ENCODE results near the gene ZFYVE21. TPM values are rescaled to one million over a fixed set of nuclear protein-coding genes. Genes with fewer than 3 reads are reported as not detected.

ZFYVE21 gene
- polyA plus RNA-seq (2013), result 49.1 and 50.0 TPM in 2 replicates

GRCh38 chr14:103715052-103716000 lies at the start of gene ZFYVE21, which contains the start of gene XRCC3:
Gene ZFYVE21, plus strand, starts transcription at chr14:103715810. Its CDS starts 32 bp downstream, at chr14:103715842.
Gene XRCC3, minus strand, starts transcription at chr14:103715451. Its CDS starts 4,364 bp downstream, at chr14:103711087.
- peaks cover 7 to 18% of the 10 kb centered on the region in 2 experiments for H3K4me1 ChIP-seq (ENCODE audit: control insufficient read depth in 1 of 2, insufficient read depth in 2 of 2, low read length in 2 of 2)
- H3K14ac ChIP-seq (ENCODE audit: low read length), result peak within 1 kb of the TSS; percentile 85
- no peak within 1 kb of the TSS for H2BK12ac ChIP-seq (ENCODE audit: low read length)
- WGBS (ENCODE audit: extremely low coverage, insufficient coverage, insufficient read length), result no CpG with 5 or more reads among the region's 121 CpGs
- peak; percentile 100 for DNase-seq
- peak within 1 kb of the TSS; percentile 80 for H3K9ac ChIP-seq (ENCODE audit: low read length)
- peaks cover 5% of the 10 kb centered on the region for H3K79me1 ChIP-seq (ENCODE audit: low read length)
- no peak within 1 kb of the TSS for H3K23ac ChIP-seq (ENCODE audit: low read length)
- peak within 1 kb of the TSS; percentile 92 for H3K4me2 ChIP-seq (ENCODE audit: low read length)
- H3K4ac ChIP-seq (ENCODE audit: low read depth, low read length), result peak within 1 kb of the TSS; percentile 73
- peak within 1 kb of the TSS; percentile 84 for H2AFZ ChIP-seq (ENCODE audit: insufficient read depth, low read length, poor library complexity)
- peaks cover 5 to 7% of the 10 kb centered on the region in 2 experiments for H3K36me3 ChIP-seq (ENCODE audit: control insufficient read depth in 1 of 2, insufficient read depth in 2 of 2, low read length in 2 of 2)
- peak within 1 kb of the TSS; percentile 67 for H2BK5ac ChIP-seq (ENCODE audit: low read depth, low read length, poor library complexity)
- no peaks in the 10 kb centered on the region for H3K9me3 ChIP-seq (ENCODE audit: insufficient read depth, low read depth, low read length)
- H4K8ac ChIP-seq (ENCODE audit: low read depth, low read length), result peak within 1 kb of the TSS; percentile 83
- peak within 1 kb of the TSS; percentile 15 for H3K27ac ChIP-seq (ENCODE audit: low read depth, low read length)
- H4K12ac ChIP-seq (ENCODE audit: low read depth, low read length), result peak within 1 kb of the TSS; percentile 87
- H3K4me3 ChIP-seq (ENCODE audit: low read depth, low read length), result peak within 1 kb of the TSS; percentile 97
- peak within 1 kb of the TSS; percentile 85 for H4K91ac ChIP-seq (ENCODE audit: low read depth, low read length)
- H2BK120ac ChIP-seq (ENCODE audit: insufficient read depth, low read length, poor library complexity), result peak within 1 kb of the TSS; percentile 75
- peak within 1 kb of the TSS; percentile 65 for H2AK5ac ChIP-seq (ENCODE audit: low read length)
- peaks cover 14% of the 10 kb centered on the region for H3K79me2 ChIP-seq (ENCODE audit: control insufficient read depth, insufficient read depth, low read length, poor library complexity)
- H3K18ac ChIP-seq (ENCODE audit: low read length), result peak within 1 kb of the TSS; percentile 78
- H3K27me3 ChIP-seq (ENCODE audit: insufficient read depth, low read length), result no peaks in the 10 kb centered on the region

- no peak for DNase-seq
- H3K4me1 ChIP-seq (ENCODE audit: control insufficient read depth in 1 of 2, insufficient read depth in 2 of 2, low read length in 2 of 2), result peaks cover 9 to 10% of the 10 kb centered on the region in 2 experiments
- no peak overlapping the region for H4K8ac ChIP-seq (ENCODE audit: low read depth, low read length)
- no CpG with 5 or more reads among the region's 4 CpGs for WGBS (ENCODE audit: extremely low coverage, insufficient coverage, insufficient read length)
- no peak overlapping the region for H2AFZ ChIP-seq (ENCODE audit: insufficient read depth, low read length, poor library complexity)
- no peak overlapping the region for H3K14ac ChIP-seq (ENCODE audit: low read length)
- H3K27ac ChIP-seq (ENCODE audit: low read depth, low read length), result no peak overlapping the region
- no peak overlapping the region for H3K4me3 ChIP-seq (ENCODE audit: low read depth, low read length)
- H2BK12ac ChIP-seq (ENCODE audit: low read length), result no peak overlapping the region
- H3K4ac ChIP-seq (ENCODE audit: low read depth, low read length), result no peak overlapping the region
- H4K91ac ChIP-seq (ENCODE audit: low read depth, low read length), result no peak overlapping the region
- H2BK120ac ChIP-seq (ENCODE audit: insufficient read depth, low read length, poor library complexity), result no peak overlapping the region
- no peaks in the 10 kb centered on the region for H3K9me3 ChIP-seq (ENCODE audit: insufficient read depth, low read depth, low read length)
- no peak overlapping the region for H3K23ac ChIP-seq (ENCODE audit: low read length)
- peaks cover 6% of the 10 kb centered on the region for H3K79me1 ChIP-seq (ENCODE audit: low read length)
- no peak overlapping the region for H2BK5ac ChIP-seq (ENCODE audit: low read depth, low read length, poor library complexity)
- H2AK5ac ChIP-seq (ENCODE audit: low read length), result no peak overlapping the region
- H3K18ac ChIP-seq (ENCODE audit: low read length), result no peak overlapping the region
- H3K27me3 ChIP-seq (ENCODE audit: insufficient read depth, low read length), result no peaks in the 10 kb centered on the region
- no peak overlapping the region for H4K12ac ChIP-seq (ENCODE audit: low read depth, low read length)
- peaks cover 44 to 50% of the 10 kb centered on the region in 2 experiments for H3K36me3 ChIP-seq (ENCODE audit: control insufficient read depth in 1 of 2, insufficient read depth in 2 of 2, low read length in 2 of 2)
- H3K79me2 ChIP-seq (ENCODE audit: control insufficient read depth, insufficient read depth, low read length, poor library complexity), result peaks cover 2% of the 10 kb centered on the region
- H3K9ac ChIP-seq (ENCODE audit: low read length), result no peak overlapping the region
- no peak overlapping the region for H3K4me2 ChIP-seq (ENCODE audit: low read length)
These were observed 47.9 kb upstream of the ZFYVE21 start for GRCh38 chr14:103667671-103668070.

GRCh38 chr14:103668117-103668516 lies 47.5 kb upstream of the ZFYVE21 start:
- no CpG with 5 or more reads among the region's 3 CpGs for WGBS (ENCODE audit: extremely low coverage, insufficient coverage, insufficient read length)
- Histone ChIP-seq H4K91ac (ENCODE audit: low read depth, low read length) (no peak overlapping the region), H2BK120ac (ENCODE audit: insufficient read depth, low read length, poor library complexity) (no peak overlapping the region), H3K18ac (ENCODE audit: low read length) (no peak overlapping the region), H3K79me2 (ENCODE audit: control insufficient read depth, insufficient read depth, low read length, poor library complexity) (peaks cover 2% of the 10 kb centered on the region), H4K12ac (ENCODE audit: low read depth, low read length) (no peak overlapping the region), H2AFZ (ENCODE audit: insufficient read depth, low read length, poor library complexity) (no peak overlapping the region), H2BK12ac (ENCODE audit: low read length) (no peak overlapping the region), H3K36me3 (ENCODE audit: control insufficient read depth in 1 of 2, insufficient read depth in 2 of 2, low read length in 2 of 2) (peaks cover 45 to 53% of the 10 kb centered on the region in 2 experiments), H3K4me2 (ENCODE audit: low read length) (no peak overlapping the region), H3K4me3 (ENCODE audit: low read depth, low read length) (no peak overlapping the region), H3K23ac (ENCODE audit: low read length) (no peak overlapping the region), H2AK5ac (ENCODE audit: low read length) (no peak overlapping the region), H3K4me1 (ENCODE audit: control insufficient read depth in 1 of 2, insufficient read depth in 2 of 2, low read length in 2 of 2) (peaks cover 8 to 10% of the 10 kb centered on the region in 2 experiments), H3K27me3 (ENCODE audit: insufficient read depth, low read length) (no peaks in the 10 kb centered on the region), H3K79me1 (ENCODE audit: low read length) (peaks cover 6% of the 10 kb centered on the region), H3K4ac (ENCODE audit: low read depth, low read length) (no peak overlapping the region), H2BK5ac (ENCODE audit: low read depth, low read length, poor library complexity) (no peak overlapping the region), H3K9me3 (ENCODE audit: insufficient read depth, low read depth, low read length) (no peaks in the 10 kb centered on the region), H3K14ac (ENCODE audit: low read length) (no peak overlapping the region), H3K9ac (ENCODE audit: low read length) (no peak overlapping the region), H3K27ac (ENCODE audit: low read depth, low read length) (no peak overlapping the region), H4K8ac (ENCODE audit: low read depth, low read length) (no peak overlapping the region)
- DNase-seq, result no peak

- no peak overlapping the region for H2BK12ac ChIP-seq (ENCODE audit: low read length)
- no peaks in the 10 kb centered on the region for H3K79me2 ChIP-seq (ENCODE audit: control insufficient read depth, insufficient read depth, low read length, poor library complexity)
- no peak overlapping the region for H2BK5ac ChIP-seq (ENCODE audit: low read depth, low read length, poor library complexity)
- no peak overlapping the region for H3K9ac ChIP-seq (ENCODE audit: low read length)
- H3K4me2 ChIP-seq (ENCODE audit: low read length), result no peak overlapping the region
- H4K91ac ChIP-seq (ENCODE audit: low read depth, low read length), result no peak overlapping the region
- DNase-seq, result no peak
- H3K4ac ChIP-seq (ENCODE audit: low read depth, low read length), result no peak overlapping the region
- H2AK5ac ChIP-seq (ENCODE audit: low read length), result no peak overlapping the region
- peaks cover 47 to 54% of the 10 kb centered on the region in 2 experiments for H3K36me3 ChIP-seq (ENCODE audit: control insufficient read depth in 1 of 2, insufficient read depth in 2 of 2, low read length in 2 of 2)
- no peak overlapping the region for H4K8ac ChIP-seq (ENCODE audit: low read depth, low read length)
- H3K79me1 ChIP-seq (ENCODE audit: low read length), result no peaks in the 10 kb centered on the region
- H3K4me3 ChIP-seq (ENCODE audit: low read depth, low read length), result no peak overlapping the region
- no peaks in the 10 kb centered on the region for H3K9me3 ChIP-seq (ENCODE audit: insufficient read depth, low read depth, low read length)
- WGBS (ENCODE audit: extremely low coverage, insufficient coverage, insufficient read length), result no CpG with 5 or more reads among the region's 2 CpGs
- H2AFZ ChIP-seq (ENCODE audit: insufficient read depth, low read length, poor library complexity), result no peak overlapping the region
- no peak overlapping the region for H3K14ac ChIP-seq (ENCODE audit: low read length)
- H3K23ac ChIP-seq (ENCODE audit: low read length), result no peak overlapping the region
- H3K18ac ChIP-seq (ENCODE audit: low read length), result no peak overlapping the region
- H2BK120ac ChIP-seq (ENCODE audit: insufficient read depth, low read length, poor library complexity), result no peak overlapping the region
- H3K27ac ChIP-seq (ENCODE audit: low read depth, low read length), result no peak overlapping the region
- no peak overlapping the region for H4K12ac ChIP-seq (ENCODE audit: low read depth, low read length)
- no peaks in the 10 kb centered on the region for H3K27me3 ChIP-seq (ENCODE audit: insufficient read depth, low read length)
- peaks cover 2 to 4% of the 10 kb centered on the region in 2 experiments for H3K4me1 ChIP-seq (ENCODE audit: control insufficient read depth in 1 of 2, insufficient read depth in 2 of 2, low read length in 2 of 2)
These were observed 46.2 kb upstream of the ZFYVE21 start for GRCh38 chr14:103669370-103669769.
